Measurements from ENCODE around the gene LRIG2.
A peak's percentile ranks its signal among the peaks of the same experiment; 100 is the strongest.

Gene LRIG2

DNA sequence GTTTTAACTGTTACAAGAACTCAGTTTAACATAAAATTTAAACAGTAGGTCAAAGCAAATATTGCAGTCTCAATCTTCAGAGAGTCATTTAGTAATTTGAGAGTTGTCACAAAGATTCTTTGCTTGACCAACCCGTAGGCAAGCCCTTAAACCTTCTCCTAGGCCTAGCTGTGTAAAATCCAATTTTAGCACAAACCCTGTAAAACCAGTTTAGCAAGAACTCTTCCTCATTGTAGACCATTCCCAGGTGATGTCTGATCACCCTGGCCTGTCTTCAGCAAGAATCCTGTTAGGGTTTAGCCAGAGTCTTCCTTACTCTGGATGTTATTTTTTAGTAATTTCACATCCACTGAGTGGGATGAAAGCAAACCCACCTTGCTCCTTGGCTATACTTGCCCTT is 30.1 kb downstream of the LRIG2 start:
- Histone ChIP-seq H3K9me3 (ENCODE audit: insufficient read depth, low read depth, low read length) (peaks cover 1% of the 10 kb centered on the region), H4K91ac (ENCODE audit: low read depth, low read length) (peak overlapping the region; percentile 26), H4K12ac (ENCODE audit: low read depth, low read length) (no peak overlapping the region), H3K23ac (ENCODE audit: low read length) (no peak overlapping the region), H3K79me1 (ENCODE audit: low read length) (no peaks in the 10 kb centered on the region), H3K4me1 (ENCODE audit: control insufficient read depth in 1 of 2, insufficient read depth in 2 of 2, low read length in 2 of 2) (peaks cover 4 to 5% of the 10 kb centered on the region in 2 experiments), H3K27ac (ENCODE audit: low read depth, low read length) (no peak overlapping the region), H4K8ac (ENCODE audit: low read depth, low read length) (no peak overlapping the region), H2BK120ac (ENCODE audit: insufficient read depth, low read length, poor library complexity) (no peak overlapping the region), H2BK12ac (ENCODE audit: low read length) (no peak overlapping the region), H2BK5ac (ENCODE audit: low read depth, low read length, poor library complexity) (no peak overlapping the region), H3K27me3 (ENCODE audit: insufficient read depth, low read length) (no peaks in the 10 kb centered on the region), H3K79me2 (ENCODE audit: control insufficient read depth, insufficient read depth, low read length, poor library complexity) (no peaks in the 10 kb centered on the region), H3K14ac (ENCODE audit: low read length) (no peak overlapping the region), H3K4me3 (ENCODE audit: low read depth, low read length) (no peak overlapping the region), H3K36me3 (ENCODE audit: control insufficient read depth in 1 of 2, insufficient read depth in 2 of 2, low read length in 2 of 2) (peaks cover 14 to 20% of the 10 kb centered on the region in 2 experiments), H3K4me2 (ENCODE audit: low read length) (peak overlapping the region; percentile 12), H2AK5ac (ENCODE audit: low read length) (no peak overlapping the region), H3K9ac (ENCODE audit: low read length) (no peak overlapping the region), H3K4ac (ENCODE audit: low read depth, low read length) (no peak overlapping the region), H2AFZ (ENCODE audit: insufficient read depth, low read length, poor library complexity) (no peak overlapping the region), H3K18ac (ENCODE audit: low read length) (no peak overlapping the region)
- no CpG with 5 or more reads among the region's 1 CpG for WGBS (ENCODE audit: extremely low coverage, insufficient coverage, insufficient read length)
- DNase-seq = peak; percentile 56 to 94

DNA sequence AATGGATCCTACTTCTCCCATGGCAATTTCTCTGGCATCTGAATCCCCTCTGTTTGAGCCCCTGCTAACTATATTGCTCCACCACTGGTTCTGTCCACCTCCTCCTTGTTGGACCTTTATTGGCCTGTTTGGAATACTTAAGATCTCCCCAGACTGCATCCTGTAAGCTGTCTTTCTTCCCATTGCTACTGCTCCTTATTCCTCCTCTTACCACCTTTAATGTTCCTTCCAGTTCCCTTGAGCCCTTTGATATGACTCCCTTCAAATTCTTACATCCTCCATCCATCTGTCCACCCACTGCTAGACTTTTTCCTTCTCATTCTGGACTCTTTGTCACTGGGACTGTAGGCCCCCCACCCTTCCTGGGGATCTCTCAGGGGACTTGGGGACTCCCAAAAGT is 31.0 kb downstream of the LRIG2 start:
- Histone ChIP-seq H3K14ac (ENCODE audit: low read length) (no peak overlapping the region), H4K8ac (ENCODE audit: low read depth, low read length) (no peak overlapping the region), H3K23ac (ENCODE audit: low read length) (no peak overlapping the region), H3K79me1 (ENCODE audit: low read length) (no peaks in the 10 kb centered on the region), H2AK5ac (ENCODE audit: low read length) (peak overlapping the region; percentile 48), H2BK5ac (ENCODE audit: low read depth, low read length, poor library complexity) (no peak overlapping the region), H3K4ac (ENCODE audit: low read depth, low read length) (no peak overlapping the region), H3K18ac (ENCODE audit: low read length) (peak overlapping the region; percentile 10), H3K4me3 (ENCODE audit: low read depth, low read length) (no peak overlapping the region), H3K36me3 (ENCODE audit: control insufficient read depth in 1 of 2, insufficient read depth in 2 of 2, low read length in 2 of 2) (peaks cover 17 to 23% of the 10 kb centered on the region in 2 experiments), H3K4me2 (ENCODE audit: low read length) (no peak overlapping the region), H3K27me3 (ENCODE audit: insufficient read depth, low read length) (no peaks in the 10 kb centered on the region), H3K27ac (ENCODE audit: low read depth, low read length) (no peak overlapping the region), H2BK12ac (ENCODE audit: low read length) (no peak overlapping the region), H3K4me1 (ENCODE audit: control insufficient read depth in 1 of 2, insufficient read depth in 2 of 2, low read length in 2 of 2) (peaks cover 4 to 5% of the 10 kb centered on the region in 2 experiments), H3K79me2 (ENCODE audit: control insufficient read depth, insufficient read depth, low read length, poor library complexity) (no peaks in the 10 kb centered on the region), H2BK120ac (ENCODE audit: insufficient read depth, low read length, poor library complexity) (no peak overlapping the region), H2AFZ (ENCODE audit: insufficient read depth, low read length, poor library complexity) (no peak overlapping the region), H4K12ac (ENCODE audit: low read depth, low read length) (no peak overlapping the region), H3K9me3 (ENCODE audit: insufficient read depth, low read depth, low read length) (peaks cover 1% of the 10 kb centered on the region), H3K9ac (ENCODE audit: low read length) (no peak overlapping the region), H4K91ac (ENCODE audit: low read depth, low read length) (no peak overlapping the region)
- DNase-seq = no peak

- no peaks in the 10 kb centered on the region for H3K79me2 ChIP-seq (ENCODE audit: control insufficient read depth, insufficient read depth, low read length, poor library complexity)
- no peak overlapping the region for H3K18ac ChIP-seq (ENCODE audit: low read length)
- no peak overlapping the region for H2BK120ac ChIP-seq (ENCODE audit: insufficient read depth, low read length, poor library complexity)
- no peak overlapping the region for H3K9ac ChIP-seq (ENCODE audit: low read length)
- H3K14ac ChIP-seq (ENCODE audit: low read length) = no peak overlapping the region
- no peak overlapping the region for H3K4me3 ChIP-seq (ENCODE audit: low read depth, low read length)
- peaks cover 4 to 5% of the 10 kb centered on the region in 2 experiments for H3K4me1 ChIP-seq (ENCODE audit: control insufficient read depth in 1 of 2, insufficient read depth in 2 of 2, low read length in 2 of 2)
- H2AK5ac ChIP-seq (ENCODE audit: low read length) = no peak overlapping the region
- no peak overlapping the region for H3K27ac ChIP-seq (ENCODE audit: low read depth, low read length)
- no peak overlapping the region for H2BK12ac ChIP-seq (ENCODE audit: low read length)
- no peak overlapping the region for H3K4me2 ChIP-seq (ENCODE audit: low read length)
- no peak overlapping the region for H4K12ac ChIP-seq (ENCODE audit: low read depth, low read length)
- no peaks in the 10 kb centered on the region for H3K27me3 ChIP-seq (ENCODE audit: insufficient read depth, low read length)
- no peak overlapping the region for H2BK5ac ChIP-seq (ENCODE audit: low read depth, low read length, poor library complexity)
- no peak for DNase-seq
- H3K23ac ChIP-seq (ENCODE audit: low read length) = no peak overlapping the region
- H4K91ac ChIP-seq (ENCODE audit: low read depth, low read length) = no peak overlapping the region
- no peak overlapping the region for H3K4ac ChIP-seq (ENCODE audit: low read depth, low read length)
- no peak overlapping the region for H2AFZ ChIP-seq (ENCODE audit: insufficient read depth, low read length, poor library complexity)
- H3K9me3 ChIP-seq (ENCODE audit: insufficient read depth, low read depth, low read length) = peaks cover 1% of the 10 kb centered on the region
- H3K79me1 ChIP-seq (ENCODE audit: low read length) = no peaks in the 10 kb centered on the region
- no peak overlapping the region for H4K8ac ChIP-seq (ENCODE audit: low read depth, low read length)
- no CpG with 5 or more reads among the region's 2 CpGs for WGBS (ENCODE audit: extremely low coverage, insufficient coverage, insufficient read length)
- H3K36me3 ChIP-seq (ENCODE audit: control insufficient read depth in 1 of 2, insufficient read depth in 2 of 2, low read length in 2 of 2) = peaks cover 28 to 34% of the 10 kb centered on the region in 2 experiments
Observed at GRCh38 chr1:113106910-113107309, 33.9 kb downstream of the LRIG2 start.

- no peak overlapping the region for H3K27ac ChIP-seq (ENCODE audit: low read depth, low read length)
- no peak overlapping the region for H2AFZ ChIP-seq (ENCODE audit: insufficient read depth, low read length, poor library complexity)
- H4K91ac ChIP-seq (ENCODE audit: low read depth, low read length) = no peak overlapping the region
- H3K79me2 ChIP-seq (ENCODE audit: control insufficient read depth, insufficient read depth, low read length, poor library complexity) = no peaks in the 10 kb centered on the region
- DNase-seq = peak; percentile 86 to 92
- no peak overlapping the region for H2BK5ac ChIP-seq (ENCODE audit: low read depth, low read length, poor library complexity)
- H3K4ac ChIP-seq (ENCODE audit: low read depth, low read length) = no peak overlapping the region
- no peak overlapping the region for H3K9ac ChIP-seq (ENCODE audit: low read length)
- H3K4me1 ChIP-seq (ENCODE audit: control insufficient read depth in 1 of 2, insufficient read depth in 2 of 2, low read length in 2 of 2) = no peaks in the 10 kb centered on the region
- no peaks in the 10 kb centered on the region for H3K79me1 ChIP-seq (ENCODE audit: low read length)
- no peak overlapping the region for H4K8ac ChIP-seq (ENCODE audit: low read depth, low read length)
- H2BK12ac ChIP-seq (ENCODE audit: low read length) = no peak overlapping the region
- no peak overlapping the region for H3K14ac ChIP-seq (ENCODE audit: low read length)
- H3K36me3 ChIP-seq (ENCODE audit: control insufficient read depth in 1 of 2, insufficient read depth in 2 of 2, low read length in 2 of 2) = peaks cover 34 to 38% of the 10 kb centered on the region in 2 experiments
- no CpG with 5 or more reads among the region's 5 CpGs for WGBS (ENCODE audit: extremely low coverage, insufficient coverage, insufficient read length)
- no peak overlapping the region for H2BK120ac ChIP-seq (ENCODE audit: insufficient read depth, low read length, poor library complexity)
- H3K9me3 ChIP-seq (ENCODE audit: insufficient read depth, low read depth, low read length) = no peaks in the 10 kb centered on the region
- no peak overlapping the region for H3K4me3 ChIP-seq (ENCODE audit: low read depth, low read length)
- no peak overlapping the region for H2AK5ac ChIP-seq (ENCODE audit: low read length)
- H3K27me3 ChIP-seq (ENCODE audit: insufficient read depth, low read length) = no peaks in the 10 kb centered on the region
- H3K4me2 ChIP-seq (ENCODE audit: low read length) = no peak overlapping the region
- no peak overlapping the region for H3K18ac ChIP-seq (ENCODE audit: low read length)
- no peak overlapping the region for H4K12ac ChIP-seq (ENCODE audit: low read depth, low read length)
- no peak overlapping the region for H3K23ac ChIP-seq (ENCODE audit: low read length)
Observed at GRCh38 chr1:113109908-113110554, 37.0 kb downstream of the LRIG2 start.

All from trophoblast cell (in vitro differentiated cells and primary cell).